SK-MEL-5 (cell line): ENCODE results near the gene ACSL1. TPM values are rescaled to one million over a fixed set of nuclear protein-coding genes. Genes with fewer than 3 reads are reported as not detected.

ENCODE experiments used
- DNase-seq: peaks from one replicate; pipeline ENCODE4 v3.0.0-alpha.2; 2016; ENCODE audit warnings: low read depth, low spot score
- in situ Hi-C: cut with HindIII; loops from 2 replicates; pipeline ENCODE4 v1.10.0; 2016; ENCODE audit warnings: low sequenced_read_pairs, high pct_unique_total_duplicates, low pct_unique_long_range_greater_than_20kb
- polyA plus RNA-seq, 2 experiments: library from polyadenylated mRNA; depleted of rRNA; stranded (reverse); fragments of >200 nt; gene quantifications; 2 replicates each; pipeline ENCODE4 v1.2.3, GENCODE V29; 2015
- total RNA-seq: library from RNA; depleted of rRNA; stranded (reverse); fragments of >200 nt; shearing (Covaris generic); gene quantifications from 2 replicates; pipeline ENCODE4 v1.2.3, GENCODE V29; 2014; rRNA removed

ACSL1 gene, protein sequence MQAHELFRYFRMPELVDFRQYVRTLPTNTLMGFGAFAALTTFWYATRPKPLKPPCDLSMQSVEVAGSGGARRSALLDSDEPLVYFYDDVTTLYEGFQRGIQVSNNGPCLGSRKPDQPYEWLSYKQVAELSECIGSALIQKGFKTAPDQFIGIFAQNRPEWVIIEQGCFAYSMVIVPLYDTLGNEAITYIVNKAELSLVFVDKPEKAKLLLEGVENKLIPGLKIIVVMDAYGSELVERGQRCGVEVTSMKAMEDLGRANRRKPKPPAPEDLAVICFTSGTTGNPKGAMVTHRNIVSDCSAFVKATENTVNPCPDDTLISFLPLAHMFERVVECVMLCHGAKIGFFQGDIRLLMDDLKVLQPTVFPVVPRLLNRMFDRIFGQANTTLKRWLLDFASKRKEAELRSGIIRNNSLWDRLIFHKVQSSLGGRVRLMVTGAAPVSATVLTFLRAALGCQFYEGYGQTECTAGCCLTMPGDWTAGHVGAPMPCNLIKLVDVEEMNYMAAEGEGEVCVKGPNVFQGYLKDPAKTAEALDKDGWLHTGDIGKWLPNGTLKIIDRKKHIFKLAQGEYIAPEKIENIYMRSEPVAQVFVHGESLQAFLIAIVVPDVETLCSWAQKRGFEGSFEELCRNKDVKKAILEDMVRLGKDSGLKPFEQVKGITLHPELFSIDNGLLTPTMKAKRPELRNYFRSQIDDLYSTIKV
- total RNA-seq, result 123 and 126 TPM in 2 replicates
- polyA plus RNA-seq (2015; cell fraction: cytosol; rRNA removed), result 84.5 and 110 TPM in 2 replicates
- polyA plus RNA-seq (2015; cell fraction: nucleus; rRNA removed), result 87.3 and 87.7 TPM in 2 replicates

GRCh38 chr4:184825896-184826690 lies at the start of gene ACSL1:
TSS of gene ACSL1 (minus strand) at chr4:184825968. CDS start at chr4:184803514, 22,454 bp downstream.
- peak; percentile 65 for DNase-seq
- in situ Hi-C loops, result no loop called here

DNA sequence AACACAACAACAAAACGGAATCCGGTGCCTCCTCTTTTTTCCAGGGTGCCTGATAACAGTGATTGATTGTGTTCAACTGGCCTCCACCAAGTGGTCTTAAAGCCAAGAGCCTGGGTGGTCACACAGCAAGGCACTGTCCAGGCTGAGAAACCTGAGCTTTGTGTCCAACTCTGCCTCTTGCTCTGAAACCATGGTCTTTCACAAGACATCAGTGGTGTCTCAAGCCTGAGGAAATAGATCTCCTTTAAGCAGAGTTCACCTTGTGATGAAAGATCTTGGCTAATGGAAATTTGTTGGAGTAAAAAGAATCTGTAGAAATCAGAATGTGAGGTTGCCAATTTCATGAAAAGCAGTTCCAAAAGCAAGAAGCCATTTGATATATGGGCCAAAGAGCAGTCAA lies 47.3 kb upstream of the ACSL1 start:
- in situ Hi-C loops, result no loop called here
- DNase-seq, result no peak

- in situ Hi-C loops, result no loop called here
- DNase-seq, result no peak
Measured at GRCh38 chr4:184870718-184871117, 45.0 kb upstream of the ACSL1 start.

DNA sequence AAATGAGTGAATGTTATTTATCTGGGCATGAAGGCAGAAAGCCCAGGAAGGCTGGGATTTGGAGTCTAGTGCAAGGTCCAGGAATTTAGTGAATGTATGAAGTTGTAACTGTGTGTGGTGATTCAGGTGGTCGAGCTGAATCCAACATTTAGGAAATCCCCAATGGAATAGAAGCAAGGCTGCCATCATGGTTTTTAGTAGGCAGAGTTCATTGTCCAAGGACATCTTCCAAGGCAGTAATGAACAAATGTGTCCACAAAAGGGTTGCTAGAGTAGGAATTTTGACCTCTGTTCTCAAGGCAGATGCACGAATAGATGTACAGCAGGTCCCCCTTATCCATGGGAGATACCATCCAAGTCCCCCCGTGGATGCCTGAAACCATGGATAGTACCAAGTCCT lies 42.9 kb upstream of the ACSL1 start:
- in situ Hi-C loops, result no loop called here
- DNase-seq, result no peak

- in situ Hi-C loops, result no loop called here
- no peak for DNase-seq
Measured at GRCh38 chr4:184863916-184864315, 38.1 kb upstream of the ACSL1 start.

GRCh38 chr4:184861047-184861446 lies 35.3 kb upstream of the ACSL1 start:
- in situ Hi-C loops, result no loop called here

DNA sequence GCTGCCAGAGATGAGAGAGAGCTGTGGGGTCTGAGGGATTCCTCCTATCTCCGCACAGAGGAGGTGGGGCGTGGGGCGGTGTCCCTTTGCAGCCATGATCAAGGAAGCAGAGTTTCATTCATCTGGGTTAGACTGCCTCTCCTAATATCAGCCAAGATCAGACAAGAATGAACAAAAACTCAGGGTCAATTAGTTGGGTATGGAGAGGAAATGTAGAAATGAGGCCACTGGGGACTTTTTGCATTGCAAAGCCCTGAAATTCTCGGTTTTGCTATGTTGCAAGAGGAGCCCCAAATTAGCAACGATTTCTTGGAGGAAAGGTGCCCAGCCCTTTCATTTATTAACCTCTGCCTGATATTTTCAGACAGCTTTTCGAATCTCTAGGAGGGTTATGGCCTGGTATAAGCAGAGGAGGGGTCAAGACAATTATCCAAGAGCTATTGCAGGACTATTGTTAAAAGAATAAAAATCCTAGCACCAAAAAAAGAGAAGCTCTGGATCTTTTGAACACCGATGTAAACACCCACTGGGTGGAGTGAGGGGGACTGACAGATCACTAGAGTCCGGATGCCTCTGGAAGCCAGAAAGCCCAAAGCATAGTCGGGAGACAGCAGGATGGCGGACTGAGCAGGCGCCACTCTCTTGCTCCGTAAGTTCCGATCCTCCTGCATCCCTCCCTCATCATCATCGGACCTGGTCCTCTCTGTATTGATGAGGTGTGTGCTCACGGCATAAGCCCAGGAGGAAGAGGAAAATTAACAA lies 34.4 kb upstream of the ACSL1 start:
- DNase-seq, result no peak
- in situ Hi-C loops, result no loop called here

More at GRCh38 chr4:184861047-184861446, 35.3 kb upstream of the ACSL1 start:
- DNase-seq, result no peak

DNA sequence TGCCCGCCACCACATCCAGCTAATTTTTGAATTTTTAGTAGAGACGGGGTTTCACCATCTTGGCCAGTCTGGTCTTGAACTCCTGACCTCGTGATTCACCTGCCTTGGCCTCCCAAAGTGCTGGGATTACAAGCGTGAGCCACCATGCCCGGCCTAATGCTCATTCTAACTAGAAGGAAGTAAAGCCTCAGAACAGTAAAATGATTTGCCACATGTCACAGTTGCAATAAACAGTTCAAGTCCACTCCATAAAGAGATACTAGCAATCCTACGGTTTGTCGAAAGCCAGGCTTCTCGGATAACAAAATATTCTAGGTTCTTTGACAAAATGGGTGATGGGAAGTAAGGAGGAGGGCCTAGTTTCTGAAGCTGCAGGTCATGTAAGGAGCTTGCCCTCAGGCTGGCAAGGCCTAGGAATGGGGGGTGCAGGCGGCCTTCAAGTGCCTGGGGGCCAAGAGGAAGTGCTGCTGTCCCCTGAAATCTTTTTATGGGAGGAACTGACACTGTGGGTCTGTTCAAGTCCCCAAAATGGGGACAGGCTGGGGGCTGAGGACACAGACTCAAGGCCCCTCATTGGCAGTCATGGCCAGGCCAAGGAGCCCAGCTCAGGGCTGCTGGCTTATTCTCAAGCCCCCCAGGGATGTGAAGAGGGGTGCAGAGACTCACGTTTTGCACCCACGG lies 31.8 kb upstream of the ACSL1 start:
- no peak for DNase-seq
- in situ Hi-C loops, result no loop called here

DNA sequence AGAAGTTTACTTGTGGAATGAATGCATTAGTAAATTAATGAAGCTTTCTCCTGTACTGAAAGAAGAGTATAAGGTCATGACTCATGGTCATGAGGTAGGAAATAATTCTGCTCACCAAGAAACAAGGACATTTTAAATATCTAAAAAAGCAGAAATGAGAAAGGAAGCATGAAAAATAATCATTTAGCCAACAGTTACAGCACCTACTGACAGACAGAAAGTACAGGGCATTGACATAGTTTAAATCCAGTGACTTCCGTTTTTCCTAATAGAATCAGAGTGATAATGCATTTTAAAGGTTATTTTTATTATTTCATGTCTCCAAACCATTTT lies 30.5 kb upstream of the ACSL1 start:
- no peak for DNase-seq
- in situ Hi-C loops, result no loop called here

GRCh38 chr4:184854673-184855072 lies 28.9 kb upstream of the ACSL1 start:
- in situ Hi-C loops, result no loop called here
- DNase-seq, result no peak

DNA sequence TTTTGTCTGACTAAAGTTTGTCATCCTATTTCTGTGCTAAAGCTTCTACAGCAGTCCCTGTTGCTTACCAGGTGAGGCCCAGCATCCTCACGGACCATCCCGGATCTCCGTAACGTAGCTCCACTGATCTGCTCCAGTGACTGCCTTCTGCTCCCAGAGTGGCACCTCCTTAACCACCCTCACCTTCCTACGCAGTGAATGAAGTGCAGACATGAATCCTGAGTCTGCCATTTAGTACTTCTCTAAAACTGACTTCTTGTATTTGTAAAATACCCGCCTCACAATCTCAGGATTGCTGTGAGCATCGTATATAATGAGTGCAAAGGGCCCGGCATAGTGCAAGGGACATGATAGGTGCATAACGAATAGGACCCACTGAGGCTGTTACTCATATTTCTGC lies 27.7 kb upstream of the ACSL1 start:
- DNase-seq, result no peak
- in situ Hi-C loops, result no loop called here

GRCh38 chr4:184851886-184852285 lies 26.1 kb upstream of the ACSL1 start:
- in situ Hi-C loops, result no loop called here
- no peak for DNase-seq

GRCh38 chr4:184851200-184851541 lies 25.4 kb upstream of the ACSL1 start:
- no peak for DNase-seq
- in situ Hi-C loops, result no loop called here

GRCh38 chr4:184850431-184851199 lies 24.8 kb upstream of the ACSL1 start:
- in situ Hi-C loops, result no loop called here
- peak; percentile 42 for DNase-seq

GRCh38 chr4:184850018-184850417 lies 24.2 kb upstream of the ACSL1 start:
- in situ Hi-C loops, result no loop called here
- peak; percentile 14 for DNase-seq

- DNase-seq, result no peak
- in situ Hi-C loops, result no loop called here
Measured at GRCh38 chr4:184849185-184849584, 23.4 kb upstream of the ACSL1 start.
